ENCODE measurements around the gene ELFN1. TPM values are rescaled to one million over a fixed set of nuclear protein-coding genes. Genes with fewer than 3 reads are reported as not detected.

Gene ELFN1
- total RNA-seq, 1 donor from 2014 or later: 1.4 TPM

GRCh38 chr7:1727812-1728570, 57.9 kb downstream of the ELFN1 start:
- H3K9me3 ChIP-seq: peaks cover 13% of the 10 kb centered on the region
- intact Hi-C loops (cut with DNase I): no loop called here
- no peak for ATAC-seq

GRCh38 chr7:1729183-1729582, 59.1 kb downstream of the ELFN1 start:
- H3K4me1 ChIP-seq: no peaks in the 10 kb centered on the region
- H3K9me3 ChIP-seq: peaks cover 13% of the 10 kb centered on the region
- DNase-seq (no peak), ATAC-seq (no peak)
- H3K4me3 ChIP-seq: no peak overlapping the region
- intact Hi-C loops (cut with DNase I): no loop called here
- no peak for TF ChIP-seq CTCF (IDR thresholded peaks at IDR 0.05)
- no peaks in the 10 kb centered on the region for H3K36me3 ChIP-seq
- H3K27me3 ChIP-seq (ENCODE audit: low read depth): peaks cover 15% of the 10 kb centered on the region
- H3K27ac ChIP-seq: no peak overlapping the region

More at GRCh38 chr7:1727812-1728570, 57.9 kb downstream of the ELFN1 start:
- no peaks in the 10 kb centered on the region for H3K4me1 ChIP-seq
- no peak overlapping the region for H3K27ac ChIP-seq
- H3K4me3 ChIP-seq: no peak overlapping the region
- DNase-seq: no peak
- TF ChIP-seq CTCF (IDR thresholded peaks at IDR 0.05): no peak
- peaks cover 15% of the 10 kb centered on the region for H3K27me3 ChIP-seq (ENCODE audit: low read depth)
- H3K36me3 ChIP-seq: no peaks in the 10 kb centered on the region

GRCh38 chr7:1729773-1730172, 59.7 kb downstream of the ELFN1 start:
- intact Hi-C loops (cut with DNase I): no loop called here
- H3K9me3 ChIP-seq: peaks cover 13% of the 10 kb centered on the region
- H3K27me3 ChIP-seq (ENCODE audit: low read depth): peaks cover 15% of the 10 kb centered on the region
- no peak overlapping the region for H3K27ac ChIP-seq
- DNase-seq (no peak), ATAC-seq (no peak)
- H3K4me1 ChIP-seq: no peaks in the 10 kb centered on the region
- no peak for TF ChIP-seq CTCF (IDR thresholded peaks at IDR 0.05)
- no peaks in the 10 kb centered on the region for H3K36me3 ChIP-seq
- no peak overlapping the region for H3K4me3 ChIP-seq

- Histone ChIP-seq H3K27me3 (ENCODE audit: low read depth) (peaks cover 4% of the 10 kb centered on the region), H3K4me3 (no peak overlapping the region), H3K36me3 (no peaks in the 10 kb centered on the region), H3K4me1 (no peaks in the 10 kb centered on the region), H3K27ac (no peak overlapping the region), H3K9me3 (peaks cover 13% of the 10 kb centered on the region)
- DNase-seq (no peak), ATAC-seq (no peak)
- intact Hi-C loops (cut with DNase I): no loop called here
- no peak for TF ChIP-seq CTCF (IDR thresholded peaks at IDR 0.05)
Observed at GRCh38 chr7:1732072-1732471, 62.0 kb downstream of the ELFN1 start.

- no peak overlapping the region for H3K4me3 ChIP-seq
- no peaks in the 10 kb centered on the region for H3K36me3 ChIP-seq
- DNase-seq (no peak), ATAC-seq (no peak)
- H3K27me3 ChIP-seq (ENCODE audit: low read depth): no peaks in the 10 kb centered on the region
- intact Hi-C loops (cut with DNase I): no loop called here
- H3K4me1 ChIP-seq: no peaks in the 10 kb centered on the region
- H3K27ac ChIP-seq: no peak overlapping the region
- H3K9me3 ChIP-seq: peaks cover 13% of the 10 kb centered on the region
- TF ChIP-seq CTCF (IDR thresholded peaks at IDR 0.05): no peak
Observed at GRCh38 chr7:1732645-1733044, 62.6 kb downstream of the ELFN1 start.

Measured in lower lobe of right lung (tissue), 2 donors.